HTR-8/SVneo (cell line): Measurements from ENCODE around the gene BMP2K.
"Not testable (repeated sequence)": the region's sequence is repeated elsewhere in the genome, so short reads cannot be mapped to it uniquely, and the experiment has no call there.

Experiments used
- DNase-seq: peaks from one replicate; pipeline ENCODE4 v3.0.0; 2011; ENCODE audit warnings: low spot score, mixed read lengths; ENCODE audit not compliant: insufficient read length
- FAIRE-seq: peaks from 2 replicates; lab custom pipeline; 2011; peaks lifted over from hg19 to GRCh38; lab: Jason Lieb, UNC

Gene BMP2K

GRCh38 chr4:78787392-78788006 is 11.3 kb downstream of the BMP2K start:
- no peak for FAIRE-seq

GRCh38 chr4:78788007-78788889 is 12.1 kb downstream of the BMP2K start:
- no peak for DNase-seq
- no peak for FAIRE-seq

More at GRCh38 chr4:78787392-78788006, 11.3 kb downstream of the BMP2K start:
- no peak for DNase-seq

- not testable (repeated sequence) for DNase-seq, FAIRE-seq
Measured at GRCh38 chr4:78795594-78796416, 19.7 kb downstream of the BMP2K start.

- FAIRE-seq, result no peak
- no peak for DNase-seq
Measured at GRCh38 chr4:78796526-78796925, 20.4 kb downstream of the BMP2K start.

GRCh38 chr4:78797777-78798284 is 21.7 kb downstream of the BMP2K start:
- DNase-seq (no peak), FAIRE-seq (no peak)

- FAIRE-seq (no peak), DNase-seq (no peak)
Measured at GRCh38 chr4:78799551-78800495, 23.7 kb downstream of the BMP2K start.

GRCh38 chr4:78800965-78801364 is 24.8 kb downstream of the BMP2K start:
- FAIRE-seq (no peak), DNase-seq (no peak)

- FAIRE-seq, result no peak
Measured at GRCh38 chr4:78803983-78804382, 27.8 kb downstream of the BMP2K start.

GRCh38 chr4:78806943-78807460 is 30.9 kb downstream of the BMP2K start:
- DNase-seq, result no peak
- FAIRE-seq, result no peak

More at GRCh38 chr4:78803983-78804382, 27.8 kb downstream of the BMP2K start:
- DNase-seq, result no peak

- DNase-seq (no peak), FAIRE-seq (no peak)
Measured at GRCh38 chr4:78809295-78809694, 33.1 kb downstream of the BMP2K start.

- no peak for FAIRE-seq
Measured at GRCh38 chr4:78809928-78810835, 34.0 kb downstream of the BMP2K start.

GRCh38 chr4:78811034-78811433 is 34.9 kb downstream of the BMP2K start:
- DNase-seq (no peak), FAIRE-seq (no peak)

More at GRCh38 chr4:78809928-78810835, 34.0 kb downstream of the BMP2K start:
- DNase-seq, result no peak

- no peak for DNase-seq
- FAIRE-seq, result no peak
Measured at GRCh38 chr4:78818530-78819079, 42.5 kb downstream of the BMP2K start.

- DNase-seq, result no peak
- FAIRE-seq, result no peak
Measured at GRCh38 chr4:78824001-78824400, 47.9 kb downstream of the BMP2K start.

GRCh38 chr4:78827191-78827590 is 51.0 kb downstream of the BMP2K start:
- DNase-seq, result no peak
- FAIRE-seq, result no peak

- no peak for DNase-seq
- FAIRE-seq, result no peak
Measured at GRCh38 chr4:78829296-78829695, 53.1 kb downstream of the BMP2K start.

GRCh38 chr4:78839676-78840075 is 63.5 kb downstream of the BMP2K start:
- DNase-seq, FAIRE-seq: not testable (repeated sequence)

- DNase-seq, FAIRE-seq: not testable (repeated sequence)
Measured at GRCh38 chr4:78840286-78840685, 64.1 kb downstream of the BMP2K start.
